HepG2 (cell line): ENCODE data around the gene MACROD2. TPM values are rescaled to one million over a fixed set of nuclear protein-coding genes. Genes with fewer than 3 reads are reported as not detected.

ENCODE experiments used
- EHMT2 ChIP-seq: fragments of 200-600 bp; sonication (generic); IDR thresholded peaks from 2 replicates; pipeline ENCODE4 v1.7.0; 2017; ENCODE audit warnings: antibody characterized with exemption, low read depth, low read length, borderline replicate concordance
- KDM5B ChIP-seq: sonication (generic); formaldehyde crosslinking; IDR thresholded peaks from 2 replicates; pipeline ENCODE4 v1.4.0; 2020; ENCODE audit warnings: missing genetic modification reagents, mild to moderate bottlenecking, borderline replicate concordance
- MTA1 ChIP-seq: sonication (generic); formaldehyde crosslinking; IDR thresholded peaks from 2 replicates; pipeline ENCODE4 v1.4.0; 2020; ENCODE audit warnings: missing genetic modification reagents, mild to moderate bottlenecking, borderline replicate concordance
- RXRA ChIP-seq: sonication (generic); formaldehyde crosslinking; IDR thresholded peaks from 2 replicates; pipeline ENCODE4 v1.5.1; 2020; ENCODE audit warnings: missing genetic modification reagents
- SCMH1 ChIP-seq: sonication (generic); formaldehyde crosslinking; IDR thresholded peaks from 2 replicates; pipeline ENCODE4 v1.9.0; 2021; ENCODE audit warnings: missing genetic modification reagents, mild to moderate bottlenecking, borderline replicate concordance
- TFDP1 ChIP-seq: IDR thresholded peaks from 2 replicates; pipeline ENCODE4 v1.6.1; 2016; ENCODE audit warnings: missing compliant biosample characterization, missing genetic modification reagents, borderline replicate concordance
- polyA plus RNA-seq, 8 experiments: library from polyadenylated mRNA; depleted of rRNA in 3 of 8; stranded (reverse) in 7 of 8; unstranded in 1 of 8; fragments of >200 nt; fragmentation: Illumina TruSeq in 4 of 8; extraction: Trizol in 4 of 8; gene quantifications; 2 replicates each; pipeline versions ENCODE4 v1.2.1 to v1.2.3, GENCODE V29; 2011 to 2016; ENCODE audit warnings: low read depth in 4 of 8, missing spikeins in 1 of 8, mixed read lengths in 1 of 8; ENCODE audit not compliant: insufficient read depth in 1 of 8
- total RNA-seq, 5 experiments: library from RNA; depleted of rRNA; stranded (reverse); fragments of >200 nt; fragmentation: Illumina TruSeq; extraction: Trizol; gene quantifications; 2 replicates each; pipeline ENCODE4 v1.2.3, GENCODE V29; 2016; ENCODE audit warnings: low read depth in 1 of 5
- TF ChIP-seq, protein P1 (sequence below): sonication (generic); formaldehyde crosslinking; IDR thresholded peaks from 2 replicates; pipeline ENCODE4 v1.8.1; 2023; ENCODE audit warnings: mild to moderate bottlenecking, missing genetic modification reagents
- TF ChIP-seq, protein P2 (sequence below): sonication (generic); formaldehyde crosslinking; IDR thresholded peaks from 2 replicates; pipeline ENCODE4 v1.4.0; 2020; ENCODE audit warnings: missing genetic modification reagents, borderline replicate concordance
- TF ChIP-seq, protein P3 (sequence below): sonication (generic); formaldehyde crosslinking; IDR thresholded peaks from 2 replicates; pipeline ENCODE4 v1.4.0; 2020; ENCODE audit warnings: missing genetic modification reagents
- TF ChIP-seq, protein P4 (sequence below): IDR thresholded peaks from 2 replicates; pipeline ENCODE4 v1.6.1; 2016

MACROD2 gene
- total and polyA plus RNA-seq, 2 of the 13 experiments (the other 11 are each of a cell fraction or from before 2014, with no cell fraction given) = 0.13 to 0.51 TPM

GRCh38 chr20:14337400-14338171 lies 342.3 kb downstream of the MACROD2 start, which contains the start of gene FLRT3 (continued):
- no peak for TF ChIP-seq TFDP1 (CRISPR knock-in tag)
- no peak for TF ChIP-seq EHMT2
- TF ChIP-seq, protein P1, sequence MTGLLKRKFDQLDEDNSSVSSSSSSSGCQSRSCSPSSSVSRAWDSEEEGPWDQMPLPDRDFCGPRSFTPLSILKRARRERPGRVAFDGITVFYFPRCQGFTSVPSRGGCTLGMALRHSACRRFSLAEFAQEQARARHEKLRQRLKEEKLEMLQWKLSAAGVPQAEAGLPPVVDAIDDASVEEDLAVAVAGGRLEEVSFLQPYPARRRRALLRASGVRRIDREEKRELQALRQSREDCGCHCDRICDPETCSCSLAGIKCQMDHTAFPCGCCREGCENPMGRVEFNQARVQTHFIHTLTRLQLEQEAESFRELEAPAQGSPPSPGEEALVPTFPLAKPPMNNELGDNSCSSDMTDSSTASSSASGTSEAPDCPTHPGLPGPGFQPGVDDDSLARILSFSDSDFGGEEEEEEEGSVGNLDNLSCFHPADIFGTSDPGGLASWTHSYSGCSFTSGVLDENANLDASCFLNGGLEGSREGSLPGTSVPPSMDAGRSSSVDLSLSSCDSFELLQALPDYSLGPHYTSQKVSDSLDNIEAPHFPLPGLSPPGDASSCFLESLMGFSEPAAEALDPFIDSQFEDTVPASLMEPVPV (CRISPR knock-in tag) = 0 out of 2 replicates have a peak, but pooled peaks have one; percentile 29
- no peak for TF ChIP-seq SCMH1 (CRISPR knock-in tag)
- TF ChIP-seq, protein P2, sequence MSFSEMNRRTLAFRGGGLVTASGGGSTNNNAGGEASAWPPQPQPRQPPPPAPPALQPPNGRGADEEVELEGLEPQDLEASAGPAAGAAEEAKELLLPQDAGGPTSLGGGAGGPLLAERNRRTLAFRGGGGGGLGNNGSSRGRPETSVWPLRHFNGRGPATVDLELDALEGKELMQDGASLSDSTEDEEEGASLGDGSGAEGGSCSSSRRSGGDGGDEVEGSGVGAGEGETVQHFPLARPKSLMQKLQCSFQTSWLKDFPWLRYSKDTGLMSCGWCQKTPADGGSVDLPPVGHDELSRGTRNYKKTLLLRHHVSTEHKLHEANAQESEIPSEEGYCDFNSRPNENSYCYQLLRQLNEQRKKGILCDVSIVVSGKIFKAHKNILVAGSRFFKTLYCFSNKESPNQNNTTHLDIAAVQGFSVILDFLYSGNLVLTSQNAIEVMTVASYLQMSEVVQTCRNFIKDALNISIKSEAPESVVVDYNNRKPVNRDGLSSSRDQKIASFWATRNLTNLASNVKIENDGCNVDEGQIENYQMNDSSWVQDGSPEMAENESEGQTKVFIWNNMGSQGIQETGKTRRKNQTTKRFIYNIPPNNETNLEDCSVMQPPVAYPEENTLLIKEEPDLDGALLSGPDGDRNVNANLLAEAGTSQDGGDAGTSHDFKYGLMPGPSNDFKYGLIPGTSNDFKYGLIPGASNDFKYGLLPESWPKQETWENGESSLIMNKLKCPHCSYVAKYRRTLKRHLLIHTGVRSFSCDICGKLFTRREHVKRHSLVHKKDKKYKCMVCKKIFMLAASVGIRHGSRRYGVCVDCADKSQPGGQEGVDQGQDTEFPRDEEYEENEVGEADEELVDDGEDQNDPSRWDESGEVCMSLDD (CRISPR knock-in tag) = no peak
- TF ChIP-seq, protein P3, sequence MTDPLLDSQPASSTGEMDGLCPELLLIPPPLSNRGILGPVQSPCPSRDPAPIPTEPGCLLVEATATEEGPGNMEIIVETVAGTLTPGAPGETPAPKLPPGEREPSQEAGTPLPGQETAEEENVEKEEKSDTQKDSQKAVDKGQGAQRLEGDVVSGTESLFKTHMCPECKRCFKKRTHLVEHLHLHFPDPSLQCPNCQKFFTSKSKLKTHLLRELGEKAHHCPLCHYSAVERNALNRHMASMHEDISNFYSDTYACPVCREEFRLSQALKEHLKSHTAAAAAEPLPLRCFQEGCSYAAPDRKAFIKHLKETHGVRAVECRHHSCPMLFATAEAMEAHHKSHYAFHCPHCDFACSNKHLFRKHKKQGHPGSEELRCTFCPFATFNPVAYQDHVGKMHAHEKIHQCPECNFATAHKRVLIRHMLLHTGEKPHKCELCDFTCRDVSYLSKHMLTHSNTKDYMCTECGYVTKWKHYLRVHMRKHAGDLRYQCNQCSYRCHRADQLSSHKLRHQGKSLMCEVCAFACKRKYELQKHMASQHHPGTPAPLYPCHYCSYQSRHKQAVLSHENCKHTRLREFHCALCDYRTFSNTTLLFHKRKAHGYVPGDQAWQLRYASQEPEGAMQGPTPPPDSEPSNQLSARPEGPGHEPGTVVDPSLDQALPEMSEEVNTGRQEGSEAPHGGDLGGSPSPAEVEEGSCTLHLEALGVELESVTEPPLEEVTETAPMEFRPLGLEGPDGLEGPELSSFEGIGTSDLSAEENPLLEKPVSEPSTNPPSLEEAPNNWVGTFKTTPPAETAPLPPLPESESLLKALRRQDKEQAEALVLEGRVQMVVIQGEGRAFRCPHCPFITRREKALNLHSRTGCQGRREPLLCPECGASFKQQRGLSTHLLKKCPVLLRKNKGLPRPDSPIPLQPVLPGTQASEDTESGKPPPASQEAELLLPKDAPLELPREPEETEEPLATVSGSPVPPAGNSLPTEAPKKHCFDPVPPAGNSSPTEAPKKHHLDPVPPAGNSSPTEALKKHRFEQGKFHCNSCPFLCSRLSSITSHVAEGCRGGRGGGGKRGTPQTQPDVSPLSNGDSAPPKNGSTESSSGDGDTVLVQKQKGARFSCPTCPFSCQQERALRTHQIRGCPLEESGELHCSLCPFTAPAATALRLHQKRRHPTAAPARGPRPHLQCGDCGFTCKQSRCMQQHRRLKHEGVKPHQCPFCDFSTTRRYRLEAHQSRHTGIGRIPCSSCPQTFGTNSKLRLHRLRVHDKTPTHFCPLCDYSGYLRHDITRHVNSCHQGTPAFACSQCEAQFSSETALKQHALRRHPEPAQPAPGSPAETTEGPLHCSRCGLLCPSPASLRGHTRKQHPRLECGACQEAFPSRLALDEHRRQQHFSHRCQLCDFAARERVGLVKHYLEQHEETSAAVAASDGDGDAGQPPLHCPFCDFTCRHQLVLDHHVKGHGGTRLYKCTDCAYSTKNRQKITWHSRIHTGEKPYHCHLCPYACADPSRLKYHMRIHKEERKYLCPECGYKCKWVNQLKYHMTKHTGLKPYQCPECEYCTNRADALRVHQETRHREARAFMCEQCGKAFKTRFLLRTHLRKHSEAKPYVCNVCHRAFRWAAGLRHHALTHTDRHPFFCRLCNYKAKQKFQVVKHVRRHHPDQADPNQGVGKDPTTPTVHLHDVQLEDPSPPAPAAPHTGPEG (CRISPR knock-in tag) = no peak
- no peak for TF ChIP-seq RXRA (CRISPR knock-in tag)
- TF ChIP-seq, protein P4, sequence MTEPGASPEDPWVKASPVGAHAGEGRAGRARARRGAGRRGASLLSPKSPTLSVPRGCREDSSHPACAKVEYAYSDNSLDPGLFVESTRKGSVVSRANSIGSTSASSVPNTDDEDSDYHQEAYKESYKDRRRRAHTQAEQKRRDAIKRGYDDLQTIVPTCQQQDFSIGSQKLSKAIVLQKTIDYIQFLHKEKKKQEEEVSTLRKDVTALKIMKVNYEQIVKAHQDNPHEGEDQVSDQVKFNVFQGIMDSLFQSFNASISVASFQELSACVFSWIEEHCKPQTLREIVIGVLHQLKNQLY (CRISPR knock-in tag) = no peak
- no peak for TF ChIP-seq KDM5B (CRISPR knock-in tag)
- TF ChIP-seq MTA1 (CRISPR knock-in tag) = no peak
